OCI-LY3 (cell line): ENCODE results near the gene CIB4.

Experiments
- H2AFZ ChIP-seq: fragments of 200-600, 300-600 bp; shearing (Covaris generic); 2 replicates; pipeline ENCODE4 v1.6.0; 2014; ENCODE audit warnings: antibody characterized with exemption, low read depth, low read length
- H3K27ac ChIP-seq: fragments of 200-600, 300-600 bp; sonication (generic); 2 replicates; pipeline ENCODE4 v1.5.1; 2014; ENCODE audit warnings: mild to moderate bottlenecking, low read length, moderate library complexity, mixed read lengths
- H3K27me3 ChIP-seq: fragments of 200-600, 300-600 bp; sonication (generic); 2 replicates; pipeline ENCODE4 v1.6.1; 2014; ENCODE audit warnings: low read depth, low read length, mixed read lengths
- H3K36me3 ChIP-seq: fragments of 200-600, 300-600 bp; sonication (generic); replicated peaks from 2 replicates; pipeline ENCODE3; 2014; ENCODE audit warnings: low read depth, low read length, mixed read lengths
- H3K4me1 ChIP-seq: fragments of 300-600, 200-600 bp; sonication (generic); 2 replicates; pipeline ENCODE4 v1.6.1; 2014; ENCODE audit warnings: low read length, mixed read lengths
- H3K4me2 ChIP-seq: fragments of 200-600, 300-600 bp; sonication (generic); 2 replicates; pipeline ENCODE4 v1.6.1; 2014; ENCODE audit warnings: low read length, mixed read lengths
- H3K4me3 ChIP-seq: fragments of 300-600, 200-600 bp; sonication (generic); 2 replicates; pipeline ENCODE4 v1.5.1; 2014; ENCODE audit warnings: antibody characterized with exemption, mild to moderate bottlenecking, low read length, moderate library complexity
- H3K79me2 ChIP-seq: fragments of 300-600, 200-600 bp; shearing (Covaris generic); 2 replicates; pipeline ENCODE4 v1.6.1; 2014; ENCODE audit warnings: mild to moderate bottlenecking, low read length, mixed read lengths
- H3K9ac ChIP-seq: fragments of 300-600, 200-600 bp; shearing (Covaris generic); 2 replicates; pipeline ENCODE4 v1.6.0; 2014; ENCODE audit warnings: mild to moderate bottlenecking, low read length, moderate library complexity
- H3K9me3 ChIP-seq: fragments of 200-600, 300-600 bp; shearing (Covaris generic); 2 replicates; pipeline ENCODE4 v1.6.1; 2014; ENCODE audit warnings: low read length, mixed read lengths; ENCODE audit not compliant: insufficient read depth
- H4K20me1 ChIP-seq: fragments of 200-600, 300-600 bp; sonication (generic); 2 replicates; pipeline ENCODE4 v1.6.1; 2016; ENCODE audit warnings: low read length, mixed read lengths; ENCODE audit not compliant: insufficient read depth
- CTCF ChIP-seq: fragments of 200-600, 300-600 bp; sonication (generic); IDR thresholded peaks from 2 replicates; pipeline ENCODE4 v1.5.1; 2014; ENCODE audit warnings: antibody characterized with exemption, low read length, low read depth
- EZH2phosphoT487 ChIP-seq: fragments of 200-600 bp; shearing (Covaris generic); IDR thresholded peaks from 2 replicates; pipeline ENCODE4 v1.6.1; 2018; ENCODE audit warnings: antibody characterized with exemption, mixed run types, low read depth

CIB4 gene

GRCh38 chr2:26584656-26585055, 56.5 kb downstream of the CIB4 start:
- H3K4me1 ChIP-seq = peaks cover 6% of the 10 kb centered on the region; the same call in 1 of the 2 replicates
- no peak overlapping the region for H3K4me2 ChIP-seq
- H3K9ac ChIP-seq = no peak overlapping the region
- TF ChIP-seq CTCF = no peak
- no peak overlapping the region for H3K27ac ChIP-seq
- no peak overlapping the region for H2AFZ ChIP-seq
- H3K36me3 ChIP-seq = no peaks in the 10 kb centered on the region
- H3K4me3 ChIP-seq = no peak overlapping the region
- no peaks in the 10 kb centered on the region for H4K20me1 ChIP-seq
- H3K79me2 ChIP-seq = no peaks in the 10 kb centered on the region
- peaks cover 76% of the 10 kb centered on the region for H3K27me3 ChIP-seq
- H3K9me3 ChIP-seq = no peaks in the 10 kb centered on the region

GRCh38 chr2:26584191-26584590, 57.0 kb downstream of the CIB4 start:
- no peaks in the 10 kb centered on the region for H3K36me3 ChIP-seq
- H3K4me1 ChIP-seq = peaks cover 6% of the 10 kb centered on the region; the same call in 1 of the 2 replicates
- TF ChIP-seq EZH2phosphoT487 (no peak), CTCF (no peak)
- H3K4me3 ChIP-seq = no peak overlapping the region
- H3K79me2 ChIP-seq = no peaks in the 10 kb centered on the region
- no peak overlapping the region for H2AFZ ChIP-seq
- no peaks in the 10 kb centered on the region for H4K20me1 ChIP-seq
- no peak overlapping the region for H3K4me2 ChIP-seq
- H3K9ac ChIP-seq = no peak overlapping the region
- H3K27me3 ChIP-seq = peaks cover 81% of the 10 kb centered on the region
- no peaks in the 10 kb centered on the region for H3K9me3 ChIP-seq
- no peak overlapping the region for H3K27ac ChIP-seq

- peaks cover 6% of the 10 kb centered on the region; the same call in 1 of the 2 replicates for H3K4me1 ChIP-seq
- no peak overlapping the region for H2AFZ ChIP-seq
- no peak overlapping the region for H3K4me3 ChIP-seq
- no peak overlapping the region for H3K9ac ChIP-seq
- no peak overlapping the region for H3K4me2 ChIP-seq
- no peaks in the 10 kb centered on the region for H3K79me2 ChIP-seq
- no peak overlapping the region for H3K27ac ChIP-seq
- no peak for TF ChIP-seq EZH2phosphoT487
- no peak for TF ChIP-seq CTCF
- H3K27me3 ChIP-seq = peaks cover 86% of the 10 kb centered on the region
- H4K20me1 ChIP-seq = no peaks in the 10 kb centered on the region
- no peaks in the 10 kb centered on the region for H3K9me3 ChIP-seq
- no peaks in the 10 kb centered on the region for H3K36me3 ChIP-seq
Observed at GRCh38 chr2:26583381-26583911, 57.7 kb downstream of the CIB4 start.

GRCh38 chr2:26582890-26583289, 58.3 kb downstream of the CIB4 start:
- H2AFZ ChIP-seq = no peak overlapping the region

More at GRCh38 chr2:26582890-26583289, 58.3 kb downstream of the CIB4 start:
- Histone ChIP-seq H3K27me3 (peaks cover 86% of the 10 kb centered on the region), H3K4me2 (no peak overlapping the region), H4K20me1 (no peaks in the 10 kb centered on the region), H3K79me2 (no peaks in the 10 kb centered on the region), H3K27ac (no peak overlapping the region), H3K4me1 (peaks cover 6% of the 10 kb centered on the region; the same call in 1 of the 2 replicates), H3K9me3 (no peaks in the 10 kb centered on the region), H3K9ac (no peak overlapping the region), H3K4me3 (no peak overlapping the region), H3K36me3 (no peaks in the 10 kb centered on the region)
- TF ChIP-seq EZH2phosphoT487 (no peak), CTCF (no peak)
